T-cell (primary cell): ENCODE data around the gene FRMD5. TPM values are rescaled to one million over a fixed set of nuclear protein-coding genes. Genes with fewer than 3 reads are reported as not detected.

Experiments
- ATAC-seq, 4 experiments: fragments of 200-7000 bp in 3 of 4; fragments of 150-1000 bp in 1 of 4; cut with Tn5 transposase; replicated peaks in 1 of 4; 1 replicate in 3 of 4; 2 replicates in 1 of 4; pipeline ENCODE4 v1.10.0; 2021; ENCODE audit warnings: moderate library complexity in 3 of 4, mild to moderate bottlenecking in 2 of 4, moderate number of reproducible peaks in 1 of 4
- CTCF ChIA-PET, 2 donors: fragments of 300-600 bp; sonication (Branson Sonifier 250); formaldehyde crosslinking; loops; one replicate each; lab custom pipeline; 2022; ENCODE audit warnings: antibody characterized with exemption in 2 of 2; lab: Charles Lee
- POLR2A ChIA-PET, 2 donors: fragments of 300-600 bp; sonication (Branson Sonifier 250); formaldehyde crosslinking; loops; one replicate each; lab custom pipeline; 2022; ENCODE audit warnings: antibody characterized with exemption in 2 of 2; lab: Charles Lee
- DNase-seq, 35 experiments: peaks; one replicate each; pipeline versions ENCODE4 v3.0.0 to v3.0.0-alpha.2; 2013 to 2023
- H3K27ac ChIP-seq: one replicate; pipeline ENCODE4 v1.5.1; 2013; ENCODE audit warnings: low read length
- H3K27me3 ChIP-seq, 2 experiments: replicated peaks in 1 of 2; 1 replicate in 1 of 2; 2 replicates in 1 of 2; pipeline versions ENCODE4 v1.6.1 to v1.7.0; 2013; ENCODE audit warnings: low read length in 1 of 2, mixed read lengths in 1 of 2; ENCODE audit not compliant: control insufficient read depth in 2 of 2, insufficient read depth in 2 of 2; ENCODE audit errors: extremely low read depth in 1 of 2
- H3K36me3 ChIP-seq, 2 donors: 1 replicate in 1 of 2; 2 replicates in 1 of 2; pipeline versions ENCODE4 v1.6.1 to v1.7.0; 2013; ENCODE audit warnings: low read length in 1 of 2; ENCODE audit not compliant: control insufficient read depth in 2 of 2, insufficient read depth in 1 of 2; ENCODE audit errors: extremely low read depth in 1 of 2
- H3K4me1 ChIP-seq, 2 experiments: 1 replicate in 1 of 2; 2 replicates in 1 of 2; pipeline versions ENCODE4 v1.6.1 to v1.7.0; 2013; ENCODE audit warnings: low read length in 2 of 2, mixed read lengths in 1 of 2; ENCODE audit not compliant: insufficient read depth in 2 of 2, control insufficient read depth in 1 of 2; ENCODE audit errors: extremely low read depth in 1 of 2
- H3K4me3 ChIP-seq, 2 donors: 1 replicate in 1 of 2; 2 replicates in 1 of 2; pipeline versions ENCODE4 v1.5.1 to v1.7.0; 2013; ENCODE audit warnings: mild to moderate bottlenecking in 2 of 2, low read length in 1 of 2, moderate library complexity in 1 of 2; ENCODE audit not compliant: control insufficient read depth in 1 of 2; ENCODE audit errors: extremely low read depth in 1 of 2
- H3K9me3 ChIP-seq: 2 replicates; pipeline ENCODE4 v1.7.0; 2013
- H3K27ac Mint-ChIP-seq, 2 donors: one replicate each; pipeline ENCODE4 v1.8.0; 2020 to 2021; ENCODE audit warnings: mild to moderate bottlenecking in 2 of 2, mixed read lengths in 2 of 2
- H3K27me3 Mint-ChIP-seq, 2 donors: one replicate each; pipeline ENCODE4 v1.8.0; 2021 to 2022; ENCODE audit warnings: mixed read lengths in 2 of 2
- H3K36me3 Mint-ChIP-seq: one replicate; pipeline ENCODE4 v1.8.0; 2021; ENCODE audit warnings: mixed read lengths
- H3K4me1 Mint-ChIP-seq, 3 donors: one replicate each; pipeline ENCODE4 v1.8.0; 2020 to 2022; ENCODE audit warnings: mixed read lengths in 3 of 3, mild to moderate bottlenecking in 1 of 3
- H3K4me3 Mint-ChIP-seq, 3 donors: one replicate each; pipeline ENCODE4 v1.8.0; 2020 to 2022; ENCODE audit warnings: mild to moderate bottlenecking in 3 of 3, mixed read lengths in 3 of 3, moderate library complexity in 3 of 3
- H3K9me3 Mint-ChIP-seq, 3 donors: one replicate each; pipeline ENCODE4 v1.8.0; 2020 to 2022; ENCODE audit warnings: mixed read lengths in 3 of 3
- WGBS: methylation state at CpG from one replicate; pipeline ENCODE4 v1.1.5; 2013; ENCODE audit warnings: missing lambda C conversion rate; ENCODE audit not compliant: insufficient coverage; 5-methylcytosine and 5-hydroxymethylcytosine counted together
- total RNA-seq, 35 experiments: library from RNA in 6 of 35; stranded (reverse) in 6 of 35; fragments of 120-200 nt in 1 of 35; gene quantifications; one replicate each; pipeline versions ENCODE4 v1.2.1 to v1.2.4 and lab custom pipeline; 2013 to 2026

The FRMD5 gene
- total RNA-seq, 5 donors from 2014 or later (not counting 1 experiment from before 2014, with no cell fraction given): 0.09 to 0.26 (median 0.23) TPM; not detected in 2

DNA sequence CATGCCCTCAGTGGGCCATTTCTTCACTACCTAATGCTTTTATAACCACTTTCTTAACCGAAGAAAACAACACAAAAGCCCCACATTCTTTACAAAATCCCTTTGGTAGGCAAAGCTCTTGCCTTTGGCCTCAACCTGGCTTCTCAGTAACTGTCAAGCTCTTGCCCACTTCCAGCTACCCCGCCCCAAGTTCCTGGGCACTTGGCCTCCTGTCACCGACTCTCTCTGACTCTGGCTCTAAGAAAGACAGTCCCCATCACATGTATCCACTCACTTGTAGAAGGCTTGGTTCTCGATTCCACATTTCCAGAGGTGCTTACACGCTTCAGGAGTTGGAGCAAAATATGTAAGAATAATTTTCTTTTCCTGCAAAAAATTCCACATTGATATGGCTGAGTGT is 307.2 kb downstream of the FRMD5 start:
- DNase-seq (no peak), ATAC-seq (no peak)
- Histone ChIP-seq H3K9me3 (no peaks in the 10 kb centered on the region), H3K4me1 (no peaks in the 10 kb centered on the region), H3K4me3 (no peak overlapping the region), H3K27ac (no peak overlapping the region), H3K27me3 (peaks cover 0 to 2% of the 10 kb centered on the region in 2 experiments), H3K36me3 (no peaks in the 10 kb centered on the region)
- Mint-ChIP-seq H3K4me3 (no peak overlapping the region), H3K27ac (no peak overlapping the region), H3K27me3 (no peaks in the 10 kb centered on the region), H3K4me1 (no peaks in the 10 kb centered on the region), H3K9me3 (no peaks in the 10 kb centered on the region), H3K36me3 (no peaks in the 10 kb centered on the region)
- CTCF ChIA-PET: no interaction called here
- WGBS: no CpG with 5 or more reads among the region's 5 CpGs
- POLR2A ChIA-PET: no interaction called here

DNA sequence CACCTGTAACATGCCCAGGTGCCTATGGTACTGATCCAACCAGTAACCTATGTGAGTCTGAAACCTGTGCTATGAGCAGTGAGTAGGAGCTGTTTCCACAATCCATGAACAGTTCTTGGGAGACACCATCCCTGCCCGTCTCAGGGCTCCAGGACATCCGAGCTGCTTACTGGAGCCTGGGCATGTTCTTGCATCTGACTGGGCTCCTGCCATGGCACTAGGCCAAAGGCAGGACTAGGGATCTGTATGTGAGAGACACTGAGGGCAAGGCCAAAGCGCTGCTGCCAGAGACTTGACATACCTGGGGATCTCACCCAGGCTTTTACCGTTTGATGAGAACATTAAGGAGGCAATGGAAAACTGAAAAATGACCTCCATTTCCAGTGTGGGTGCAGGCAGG is 308.5 kb downstream of the FRMD5 start:
- H3K4me1 ChIP-seq: no peaks in the 10 kb centered on the region
- no peaks in the 10 kb centered on the region for H3K4me1 Mint-ChIP-seq
- DNase-seq (no peak), ATAC-seq (no peak)
- H3K27me3 ChIP-seq: peaks cover 0 to 2% of the 10 kb centered on the region in 2 experiments
- no peak overlapping the region for H3K4me3 Mint-ChIP-seq
- WGBS: 90% methylated on average over 4 of the region's 4 CpGs
- ChIA-PET POLR2A (no interaction called here), CTCF (interaction anchor here (0.5 to 0.6 kb wide), 2 partner anchors 17 to 727 kb away, joined by 3 to 4 read pairs; no protein-coding TSS in a partner anchor)
- H3K27ac Mint-ChIP-seq: no peak overlapping the region
- no peaks in the 10 kb centered on the region for H3K9me3 Mint-ChIP-seq
- no peak overlapping the region for H3K4me3 ChIP-seq
- H3K9me3 ChIP-seq: no peaks in the 10 kb centered on the region
- H3K27me3 Mint-ChIP-seq: no peaks in the 10 kb centered on the region
- H3K36me3 ChIP-seq: no peaks in the 10 kb centered on the region
- H3K27ac ChIP-seq: no peak overlapping the region
- H3K36me3 Mint-ChIP-seq: no peaks in the 10 kb centered on the region

DNA sequence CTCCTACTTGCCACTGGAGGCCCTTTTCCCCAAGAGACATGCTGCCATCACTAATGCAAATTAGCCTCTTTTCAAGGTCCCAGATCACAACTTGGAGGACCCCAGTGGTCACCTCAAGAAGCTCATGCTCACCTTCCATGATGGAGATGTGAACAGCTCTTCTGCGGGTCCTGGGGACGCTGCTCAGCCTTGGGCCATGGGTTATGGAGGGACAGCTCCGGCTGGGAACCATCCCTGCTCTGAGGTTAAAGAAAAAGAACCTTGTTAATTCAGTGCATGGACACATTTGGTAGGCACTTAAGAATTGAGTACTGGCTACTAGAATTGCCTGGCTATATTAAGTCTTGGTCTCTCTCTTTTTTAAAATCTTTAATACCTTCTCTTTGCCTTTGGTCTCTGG is 311.5 kb downstream of the FRMD5 start:
- Mint-ChIP-seq H3K4me1 (no peaks in the 10 kb centered on the region), H3K36me3 (peaks cover 6% of the 10 kb centered on the region), H3K9me3 (no peaks in the 10 kb centered on the region), H3K27me3 (no peaks in the 10 kb centered on the region), H3K27ac (no peak overlapping the region), H3K4me3 (no peak overlapping the region)
- ATAC-seq (no peak), DNase-seq (no peak)
- H3K27me3 ChIP-seq: peaks cover 0 to 2% of the 10 kb centered on the region in 2 experiments
- ChIA-PET POLR2A (no interaction called here), CTCF (no interaction called here)
- H3K4me1 ChIP-seq: no peaks in the 10 kb centered on the region
- no peaks in the 10 kb centered on the region for H3K36me3 ChIP-seq
- WGBS: 100% methylated on average over 3 of the region's 3 CpGs
- no peak overlapping the region for H3K4me3 ChIP-seq
- no peaks in the 10 kb centered on the region for H3K9me3 ChIP-seq
- no peak overlapping the region for H3K27ac ChIP-seq

DNA sequence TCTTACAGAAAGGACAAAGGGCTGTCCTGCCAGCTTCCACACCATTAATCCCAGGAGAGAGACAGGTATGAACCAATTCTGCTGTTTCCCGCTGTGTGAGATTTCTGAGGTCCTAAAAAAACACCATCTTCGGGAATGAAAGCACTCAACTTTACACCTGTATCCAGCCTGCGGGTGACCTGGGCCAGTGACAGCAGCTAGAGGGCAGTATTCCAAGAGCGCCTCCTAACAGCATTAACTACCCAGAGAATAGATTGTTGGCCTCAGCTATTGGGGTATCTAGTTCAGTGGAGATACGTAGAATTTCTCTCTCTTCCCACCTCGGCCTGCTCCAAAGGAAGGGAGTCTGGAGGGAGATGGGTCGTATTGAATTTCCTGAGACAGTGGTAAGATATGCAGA is 313.1 kb downstream of the FRMD5 start:
- Histone ChIP-seq H3K4me3 (no peak overlapping the region), H3K27ac (no peak overlapping the region), H3K27me3 (peaks cover 0 to 2% of the 10 kb centered on the region in 2 experiments), H3K9me3 (no peaks in the 10 kb centered on the region), H3K36me3 (no peaks in the 10 kb centered on the region), H3K4me1 (no peaks in the 10 kb centered on the region)
- Mint-ChIP-seq H3K36me3 (peaks cover 13% of the 10 kb centered on the region), H3K27me3 (no peaks in the 10 kb centered on the region), H3K4me1 (no peaks in the 10 kb centered on the region), H3K4me3 (no peak overlapping the region), H3K27ac (no peak overlapping the region), H3K9me3 (no peaks in the 10 kb centered on the region)
- CTCF ChIA-PET: no interaction called here
- no peak for ATAC-seq
- DNase-seq: peak in 1 of 35 experiments; percentile 6
- 86% methylated on average over 2 of the region's 7 CpGs for WGBS
- POLR2A ChIA-PET: no interaction called here

DNA sequence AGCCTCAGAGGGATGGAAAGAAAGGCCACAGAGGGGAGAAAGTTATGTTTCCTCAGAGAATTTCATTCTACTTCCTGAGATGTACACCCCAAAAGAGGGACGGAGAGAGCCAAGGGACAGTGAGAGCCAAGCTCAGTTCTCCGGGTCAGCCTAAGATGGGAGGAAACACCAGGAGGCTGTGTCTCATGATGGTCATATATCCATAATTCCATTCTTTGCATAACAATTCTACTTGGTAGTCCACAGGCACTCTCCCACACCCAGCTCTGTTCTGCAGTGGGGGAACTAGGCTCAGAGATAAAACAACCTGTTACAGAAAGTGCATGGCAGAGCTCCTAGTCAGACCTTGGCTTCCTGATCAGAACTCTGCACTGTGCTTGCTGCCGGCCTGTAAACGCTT is 313.8 kb downstream of the FRMD5 start:
- H3K4me1 Mint-ChIP-seq: no peaks in the 10 kb centered on the region
- ChIA-PET POLR2A (no interaction called here), CTCF (interaction anchor here in 1 of 2 donors (0.5 kb wide), 1 partner anchor 959 kb away, joined by 4 read pairs; no protein-coding TSS in a partner anchor)
- no peak overlapping the region for H3K27ac Mint-ChIP-seq
- peaks cover 13% of the 10 kb centered on the region for H3K36me3 Mint-ChIP-seq
- ATAC-seq (no peak), DNase-seq (no peak)
- WGBS: no CpG with 5 or more reads among the region's 4 CpGs
- no peaks in the 10 kb centered on the region for H3K9me3 ChIP-seq
- H3K36me3 ChIP-seq: no peaks in the 10 kb centered on the region
- H3K27ac ChIP-seq: no peak overlapping the region
- H3K27me3 Mint-ChIP-seq: no peaks in the 10 kb centered on the region
- H3K4me3 Mint-ChIP-seq: no peak overlapping the region
- no peaks in the 10 kb centered on the region for H3K27me3 ChIP-seq
- H3K4me3 ChIP-seq: no peak overlapping the region
- H3K4me1 ChIP-seq: no peaks in the 10 kb centered on the region
- H3K9me3 Mint-ChIP-seq: no peaks in the 10 kb centered on the region

DNA sequence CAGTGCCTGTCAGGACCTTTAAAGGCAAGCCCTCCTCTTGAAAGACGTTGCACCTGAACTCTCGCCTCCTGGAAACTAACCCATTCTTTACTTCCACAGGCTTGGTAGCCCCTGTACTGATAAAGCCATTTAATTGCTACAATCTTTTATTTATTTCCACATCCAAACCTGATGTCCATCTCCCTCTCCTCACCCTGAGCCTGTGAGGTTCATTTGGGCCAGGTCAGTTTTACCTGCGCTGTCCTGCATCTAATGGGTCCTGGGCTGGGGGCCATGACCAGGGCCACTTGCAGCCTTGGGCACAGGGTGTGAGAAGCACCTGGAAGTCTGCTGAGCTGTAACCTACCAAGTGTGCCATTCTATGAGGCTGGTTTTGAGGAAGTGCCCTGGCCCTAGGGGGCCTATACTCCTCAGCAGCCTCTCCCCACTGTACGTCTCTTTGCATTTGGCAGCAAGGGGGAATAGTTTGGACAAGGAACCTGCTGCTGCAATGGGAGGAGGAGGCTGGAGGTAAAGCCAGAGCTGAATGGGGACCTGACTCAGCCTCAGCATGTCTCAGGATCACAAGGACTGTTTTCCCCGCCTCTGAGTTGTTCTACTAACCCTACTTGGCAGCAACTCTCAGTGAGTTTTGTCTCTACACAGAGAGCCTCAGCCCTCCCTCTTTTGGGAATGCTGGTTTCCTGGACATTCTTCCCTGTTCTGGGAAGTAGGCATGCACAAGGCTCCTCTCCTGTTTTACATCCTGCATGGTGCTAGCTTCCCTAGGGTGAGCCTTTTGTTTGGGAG is 314.5 kb downstream of the FRMD5 start:
- Mint-ChIP-seq H3K27me3 (no peaks in the 10 kb centered on the region), H3K36me3 (peaks cover 13% of the 10 kb centered on the region), H3K4me1 (no peaks in the 10 kb centered on the region), H3K9me3 (no peaks in the 10 kb centered on the region), H3K4me3 (no peak overlapping the region), H3K27ac (no peak overlapping the region)
- POLR2A ChIA-PET: no interaction called here
- Histone ChIP-seq H3K4me3 (no peak overlapping the region), H3K27me3 (no peaks in the 10 kb centered on the region), H3K36me3 (no peaks in the 10 kb centered on the region), H3K9me3 (no peaks in the 10 kb centered on the region), H3K4me1 (no peaks in the 10 kb centered on the region), H3K27ac (no peak overlapping the region)
- ATAC-seq: no peak
- CTCF ChIA-PET: interaction anchor here in 1 of 2 donors (0.5 kb wide), 1 partner anchor 960 kb away, joined by 4 read pairs; no protein-coding TSS in a partner anchor
- no peak for DNase-seq
- WGBS: 100% methylated on average over 3 of the region's 5 CpGs
